GM12873 (cell line): ENCODE data around the gene ANKRD33.

Source experiments
- TF ChIP-seq, protein P1 (sequence below): IDR thresholded peaks from 2 replicates; pipeline ENCODE4 v1.5.1; 2012; ENCODE audit warnings: low read depth, mild to moderate bottlenecking, moderate library complexity, low read length, control low read depth; ENCODE audit not compliant: insufficient read depth; ENCODE audit errors: missing control alignments

ANKRD33 gene

GRCh38 chr12:51917746-51918453 is 30.0 kb downstream of the ANKRD33 start:
- TF ChIP-seq, protein P1, sequence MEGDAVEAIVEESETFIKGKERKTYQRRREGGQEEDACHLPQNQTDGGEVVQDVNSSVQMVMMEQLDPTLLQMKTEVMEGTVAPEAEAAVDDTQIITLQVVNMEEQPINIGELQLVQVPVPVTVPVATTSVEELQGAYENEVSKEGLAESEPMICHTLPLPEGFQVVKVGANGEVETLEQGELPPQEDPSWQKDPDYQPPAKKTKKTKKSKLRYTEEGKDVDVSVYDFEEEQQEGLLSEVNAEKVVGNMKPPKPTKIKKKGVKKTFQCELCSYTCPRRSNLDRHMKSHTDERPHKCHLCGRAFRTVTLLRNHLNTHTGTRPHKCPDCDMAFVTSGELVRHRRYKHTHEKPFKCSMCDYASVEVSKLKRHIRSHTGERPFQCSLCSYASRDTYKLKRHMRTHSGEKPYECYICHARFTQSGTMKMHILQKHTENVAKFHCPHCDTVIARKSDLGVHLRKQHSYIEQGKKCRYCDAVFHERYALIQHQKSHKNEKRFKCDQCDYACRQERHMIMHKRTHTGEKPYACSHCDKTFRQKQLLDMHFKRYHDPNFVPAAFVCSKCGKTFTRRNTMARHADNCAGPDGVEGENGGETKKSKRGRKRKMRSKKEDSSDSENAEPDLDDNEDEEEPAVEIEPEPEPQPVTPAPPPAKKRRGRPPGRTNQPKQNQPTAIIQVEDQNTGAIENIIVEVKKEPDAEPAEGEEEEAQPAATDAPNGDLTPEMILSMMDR, result no peak

GRCh38 chr12:51920046-51920445 is 32.1 kb downstream of the ANKRD33 start:
- TF ChIP-seq, protein P1, result no peak

GRCh38 chr12:51921017-51921725 is 33.3 kb downstream of the ANKRD33 start:
- TF ChIP-seq, protein P1, result no peak

- TF ChIP-seq, protein P1, result no peak
Observed at GRCh38 chr12:51922146-51922545, 34.2 kb downstream of the ANKRD33 start.

DNA sequence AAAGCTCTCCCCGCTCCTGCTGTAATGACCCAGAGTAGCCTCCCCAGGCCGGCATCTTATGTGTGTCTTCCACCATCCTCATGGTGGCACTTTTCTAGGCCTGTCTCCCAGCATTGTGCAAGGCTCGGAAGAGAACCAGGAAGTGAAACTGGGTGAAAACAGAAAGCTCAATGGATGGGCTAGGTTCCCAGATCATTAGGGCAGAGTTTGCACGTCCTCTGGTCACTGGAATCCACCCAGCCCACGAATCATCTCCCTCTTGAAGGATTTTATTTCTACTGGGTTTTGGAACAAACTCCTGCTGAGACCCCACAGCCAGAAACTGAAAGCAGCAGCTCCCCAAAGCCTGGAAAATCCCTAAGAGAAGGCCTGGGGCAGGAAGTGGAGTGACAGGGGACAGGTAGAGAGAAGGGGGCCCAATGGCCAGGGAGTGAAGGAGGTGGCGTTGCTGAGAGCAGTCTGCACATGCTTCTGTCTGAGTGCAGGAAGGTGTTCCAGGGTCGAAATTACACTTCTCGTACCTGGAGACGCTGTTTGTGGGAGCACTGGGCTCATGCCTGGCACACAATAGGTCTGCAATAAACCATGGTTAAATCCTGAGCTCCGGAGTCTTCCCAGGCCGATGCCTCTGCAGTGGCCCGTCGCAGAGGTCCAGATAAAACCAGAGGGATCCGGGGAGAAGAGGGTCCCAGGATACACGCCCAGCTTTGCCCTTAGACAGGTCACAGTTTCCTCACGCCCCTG is 35.0 kb downstream of the ANKRD33 start:
- TF ChIP-seq, protein P1, result no peak

GRCh38 chr12:51923506-51924365 is 35.8 kb downstream of the ANKRD33 start:
- TF ChIP-seq, protein P1, result peak; percentile 83
